ENCODE data around the gene PRRC2B.
"Not testable (repeated sequence)": the region's sequence is repeated elsewhere in the genome, so short reads cannot be mapped to it uniquely, and the experiment has no call there.

The PRRC2B gene

DNA sequence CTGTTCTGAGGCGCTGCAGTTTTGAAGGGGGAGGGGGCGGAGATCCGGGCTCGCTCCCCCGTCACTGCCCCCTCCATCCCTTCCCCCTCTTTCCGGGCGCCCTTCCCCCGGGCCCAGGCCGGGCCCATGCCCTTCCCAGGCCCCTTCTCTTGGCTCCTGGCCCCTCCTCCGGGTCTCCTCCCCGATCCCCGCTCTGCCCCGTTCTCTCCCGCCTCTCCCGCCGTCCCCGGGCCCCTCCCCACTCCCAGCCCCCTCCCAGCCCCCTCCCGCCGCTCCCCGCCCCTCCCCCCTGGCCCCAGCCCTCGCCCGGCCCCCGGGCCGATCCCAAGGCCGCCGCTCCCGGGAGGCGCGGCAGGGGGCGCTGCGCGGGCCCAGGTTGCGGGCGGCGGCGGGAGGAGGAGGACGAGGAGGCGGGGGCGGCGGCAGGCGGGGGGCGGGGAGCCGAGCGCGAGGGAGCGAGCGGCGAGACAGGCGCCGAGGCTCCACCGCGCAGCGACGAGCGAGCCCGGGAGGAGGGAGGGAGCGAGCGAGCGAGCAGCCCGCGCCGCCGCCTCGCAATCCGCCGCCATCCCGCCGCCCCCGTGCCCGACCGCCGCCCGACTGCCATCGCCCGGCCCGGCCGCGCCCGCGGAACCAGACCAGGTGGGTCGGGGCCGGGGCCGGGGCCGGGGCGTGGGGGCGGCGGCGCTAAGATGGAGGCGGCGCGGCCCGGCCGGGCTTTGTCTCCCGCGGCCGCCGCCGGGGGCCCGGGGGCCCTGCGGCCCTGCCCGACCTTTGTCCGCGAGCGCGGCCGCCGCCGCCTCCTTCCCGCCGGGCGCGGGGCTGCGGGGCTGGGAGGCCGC, at the start of gene PRRC2B:
Gene PRRC2B, plus strand, starts transcription at position 465 of the 842 bp plus-strand sequence. CDS start 36,059 bp downstream, outside the sequence.
- peak; percentile 93 for DNase-seq

GRCh38 chr9:131344931-131345535, 48.9 kb upstream of the PRRC2B start:
- not testable (repeated sequence) for DNase-seq

- no peak for DNase-seq
Measured at GRCh38 chr9:131346559-131346958, 47.3 kb upstream of the PRRC2B start.

DNA sequence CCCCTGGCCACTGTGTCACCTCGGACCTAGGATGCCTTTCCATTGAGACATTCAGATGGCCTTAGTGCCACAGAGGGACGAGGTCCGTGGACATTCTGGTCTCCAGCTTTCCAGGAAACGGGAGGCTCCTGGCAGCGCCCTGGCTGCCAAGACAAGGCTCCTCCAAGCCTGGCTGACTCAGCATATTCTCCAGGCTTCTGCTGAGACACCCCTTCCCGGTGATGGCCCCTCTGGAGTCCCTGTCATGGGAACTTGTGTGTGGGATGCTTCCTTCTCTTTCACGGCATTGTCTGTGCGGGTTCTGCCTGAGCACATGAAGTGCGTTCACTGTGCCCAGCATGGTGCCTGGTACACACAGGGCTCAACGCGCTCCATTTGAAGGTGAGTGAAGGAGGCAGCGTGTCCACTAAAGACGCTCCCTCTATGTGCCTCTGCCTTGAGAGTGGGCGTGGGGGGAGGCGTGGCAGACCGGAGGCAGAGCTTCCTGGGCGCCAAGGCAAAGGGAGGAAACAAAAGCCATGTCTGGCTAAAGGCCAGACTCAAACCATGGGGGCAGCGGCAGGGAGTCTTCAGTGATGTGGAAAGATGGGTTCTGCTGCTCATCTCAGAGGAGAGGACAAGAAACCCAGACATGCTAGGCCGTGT, 46.4 kb upstream of the PRRC2B start:
- no peak for DNase-seq

DNA sequence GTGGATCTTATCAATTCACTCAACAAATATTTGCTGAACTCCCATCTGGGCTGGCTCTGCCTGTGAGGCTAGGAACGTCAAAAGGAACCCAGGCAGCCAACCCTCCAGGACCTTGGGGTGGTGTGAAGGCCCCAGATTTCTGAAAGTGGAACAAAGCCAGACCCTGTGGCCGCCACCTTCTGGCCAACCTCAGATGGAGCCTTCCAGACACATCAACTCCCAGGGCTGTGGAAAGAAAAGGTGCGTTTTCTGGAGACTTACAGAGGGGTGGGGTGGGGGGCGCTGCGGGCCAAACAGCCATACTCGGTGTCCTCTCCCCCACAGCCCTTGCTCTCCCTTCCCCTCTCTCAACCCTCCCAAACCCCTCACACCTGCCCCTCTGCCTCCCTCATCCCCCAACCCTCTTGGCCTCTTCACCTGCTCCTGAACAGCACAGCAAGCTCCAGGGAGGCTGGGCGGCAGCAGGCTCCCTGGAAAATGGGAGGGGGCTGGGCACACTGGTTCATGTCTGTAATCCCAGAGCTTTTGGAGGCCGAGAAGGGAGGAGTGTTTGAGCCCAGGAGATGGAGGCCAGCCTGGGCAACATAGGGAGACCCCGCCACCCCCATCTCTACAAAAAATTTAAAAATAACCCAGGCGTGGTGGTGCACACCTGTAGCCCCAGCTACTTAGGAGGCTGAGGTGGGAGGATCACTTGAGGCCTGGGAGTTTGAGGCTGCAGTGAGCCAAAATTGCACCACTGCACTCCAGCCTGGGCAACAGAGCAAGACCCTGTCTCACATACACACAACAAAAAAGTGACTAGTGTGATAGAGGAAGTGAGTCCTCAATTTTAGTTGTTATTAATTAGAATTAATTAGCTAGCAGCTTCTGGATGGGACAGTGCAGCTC, 45.0 kb upstream of the PRRC2B start:
- no peak for DNase-seq

- no peak for DNase-seq
Measured at GRCh38 chr9:131349522-131349880, 44.4 kb upstream of the PRRC2B start.

GRCh38 chr9:131349881-131350563, 43.9 kb upstream of the PRRC2B start:
- peak; percentile 90 for DNase-seq

DNA sequence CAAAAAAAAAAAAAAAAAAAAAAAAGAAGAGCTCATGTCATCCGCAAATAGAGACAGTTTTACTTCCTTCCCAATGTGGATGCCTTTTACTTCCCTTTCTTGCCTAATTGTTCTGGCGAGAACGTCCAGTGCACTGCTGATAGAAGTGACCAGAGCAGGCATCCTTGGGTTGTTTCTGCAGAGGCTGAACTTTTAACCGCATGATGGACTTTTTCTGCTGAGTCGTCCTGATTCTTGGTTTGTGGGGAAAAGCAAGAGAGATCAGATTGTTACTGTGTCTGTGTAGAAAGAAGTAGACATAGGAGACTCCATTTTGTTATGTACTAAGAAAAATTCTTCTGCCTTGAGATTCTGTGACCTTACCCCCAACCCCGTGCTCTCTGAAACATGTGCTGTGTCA, 37.4 kb upstream of the PRRC2B start:
- DNase-seq = peak; percentile 89

- no peak for DNase-seq
Measured at GRCh38 chr9:131358556-131358955, 35.3 kb upstream of the PRRC2B start.

DNA sequence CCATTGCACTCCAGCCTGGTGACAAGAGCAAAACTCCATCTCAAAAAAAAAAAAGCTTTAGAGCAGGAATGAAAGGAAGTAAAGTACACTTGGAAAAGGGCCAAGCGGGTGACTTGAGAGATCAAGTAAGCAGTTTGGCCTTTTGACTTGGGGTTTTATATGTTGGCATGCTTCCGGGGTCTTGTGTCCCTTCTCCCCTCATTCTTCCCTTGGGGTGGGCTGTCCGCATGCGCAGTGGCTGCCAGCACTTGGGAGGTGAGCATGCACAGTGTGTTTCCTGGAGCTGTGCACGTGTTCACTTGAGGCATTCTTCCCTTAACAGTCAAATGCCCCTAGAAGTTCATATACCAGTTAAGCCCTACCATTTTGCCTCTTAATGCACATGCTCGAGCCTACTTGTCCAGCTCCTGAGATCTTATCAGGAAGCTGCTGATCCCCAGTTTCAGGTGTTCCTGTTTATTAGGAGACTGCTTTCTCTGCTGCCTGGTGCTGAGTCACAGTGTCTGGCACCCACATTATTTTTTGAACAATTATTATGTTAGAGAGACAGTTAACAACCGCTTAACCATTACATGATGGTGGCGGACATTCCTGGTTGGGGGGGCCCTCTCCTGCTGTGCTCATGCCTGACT, 32.6 kb upstream of the PRRC2B start:
- DNase-seq = peak; percentile 30

GRCh38 chr9:131365546-131365945, 28.3 kb upstream of the PRRC2B start:
- DNase-seq = no peak

- peak; percentile 6 for DNase-seq
Measured at GRCh38 chr9:131366761-131367401, 27.0 kb upstream of the PRRC2B start.

GRCh38 chr9:131367450-131367849, 26.4 kb upstream of the PRRC2B start:
- DNase-seq = no peak

GRCh38 chr9:131370638-131371037, 23.2 kb upstream of the PRRC2B start:
- DNase-seq = no peak

- not testable (repeated sequence) for DNase-seq
Measured at GRCh38 chr9:131372599-131372973, 21.3 kb upstream of the PRRC2B start.

GRCh38 chr9:131374638-131375037, 19.2 kb upstream of the PRRC2B start:
- DNase-seq = not testable (repeated sequence)

- DNase-seq = no peak
Measured at GRCh38 chr9:131379056-131379455, 14.8 kb upstream of the PRRC2B start.

GRCh38 chr9:131382850-131383729, 10.8 kb upstream of the PRRC2B start:
- DNase-seq = no peak

- DNase-seq = no peak
Measured at GRCh38 chr9:131385296-131385695, 8.6 kb upstream of the PRRC2B start.

GRCh38 chr9:131386281-131386680, 7.6 kb upstream of the PRRC2B start:
- peak; percentile 41 for DNase-seq

Data from OCI-M1 (cell line).